Loucy (cell line): ENCODE measurements around the gene LCK.

Source experiments
- H2AFZ ChIP-seq: fragments of 200-600 bp; sonication (generic); 2 replicates; pipeline ENCODE4 v1.6.0; 2016; ENCODE audit warnings: antibody characterized with exemption, mild to moderate bottlenecking, low read length, moderate library complexity
- H3F3A ChIP-seq: fragments of 200-600 bp; 2 replicates; pipeline ENCODE4 v1.6.0; 2016; ENCODE audit warnings: antibody characterized with exemption, low read depth, mild to moderate bottlenecking
- H3K27me3 ChIP-seq: fragments of 200-600 bp; sonication (generic); 2 replicates; pipeline ENCODE4 v1.6.1; 2014; ENCODE audit warnings: low read length, mild to moderate bottlenecking; ENCODE audit not compliant: insufficient read depth, poor library complexity, severe bottlenecking
- H3K36me3 ChIP-seq: fragments of 200-600 bp; sonication (generic); 2 replicates; pipeline ENCODE4 v1.6.1; 2016; ENCODE audit warnings: low read length; ENCODE audit not compliant: insufficient read depth
- H3K4me1 ChIP-seq: fragments of 200-600 bp; sonication (generic); 2 replicates; pipeline ENCODE4 v1.5.1; 2014; ENCODE audit warnings: low read length, mild to moderate bottlenecking; ENCODE audit not compliant: insufficient read depth, poor library complexity, severe bottlenecking
- H3K4me2 ChIP-seq: fragments of 200-600 bp; sonication (generic); 2 replicates; pipeline ENCODE4 v1.6.0; 2014; ENCODE audit warnings: antibody characterized with exemption, low read length, low read depth, mild to moderate bottlenecking; ENCODE audit not compliant: poor library complexity, severe bottlenecking
- H3K4me3 ChIP-seq: fragments of 200-600 bp; sonication (generic); 2 replicates; pipeline ENCODE4 v1.5.1; 2014; ENCODE audit warnings: low read length, mild to moderate bottlenecking, mixed read lengths; ENCODE audit not compliant: poor library complexity, severe bottlenecking
- H3K79me2 ChIP-seq: fragments of 200-600 bp; sonication (generic); 2 replicates; pipeline ENCODE4 v1.6.1; 2014; ENCODE audit warnings: low read length; ENCODE audit not compliant: insufficient read depth
- H3K9ac ChIP-seq: fragments of 200-600 bp; sonication (generic); 2 replicates; pipeline ENCODE4 v1.6.0; 2014; ENCODE audit warnings: mild to moderate bottlenecking, low read depth, low read length, moderate library complexity; ENCODE audit not compliant: poor library complexity, severe bottlenecking
- H3K9me2 ChIP-seq: fragments of 200-600 bp; sonication (generic); replicated peaks from 2 replicates; pipeline ENCODE4 v1.6.1; 2016; ENCODE audit warnings: low read depth, low read length, mixed read lengths
- H3K9me3 ChIP-seq: fragments of 200-600 bp; sonication (generic); 2 replicates; pipeline ENCODE4 v1.6.1; 2014; ENCODE audit warnings: mild to moderate bottlenecking, antibody characterized with exemption, low read length, low read depth; ENCODE audit not compliant: insufficient read depth
- H4K20me1 ChIP-seq: fragments of 200-600 bp; sonication (generic); 2 replicates; pipeline ENCODE4 v1.6.0; 2014; ENCODE audit warnings: antibody characterized with exemption, low read length, mild to moderate bottlenecking; ENCODE audit not compliant: insufficient read depth, poor library complexity, severe bottlenecking
- EZH2phosphoT487 ChIP-seq: fragments of 200-600 bp; IDR thresholded peaks from 2 replicates; pipeline ENCODE4 v1.6.1; 2018; ENCODE audit warnings: antibody characterized with exemption, mild to moderate bottlenecking, moderate library complexity, borderline replicate concordance
- TF ChIP-seq, protein P1 (sequence below): fragments of 200-600 bp; sonication (generic); conservative IDR thresholded peaks from 2 replicates; pipeline ENCODE4 v1.5.1; 2014; ENCODE audit warnings: mild to moderate bottlenecking, antibody characterized with exemption, low read length

Gene LCK

DNA sequence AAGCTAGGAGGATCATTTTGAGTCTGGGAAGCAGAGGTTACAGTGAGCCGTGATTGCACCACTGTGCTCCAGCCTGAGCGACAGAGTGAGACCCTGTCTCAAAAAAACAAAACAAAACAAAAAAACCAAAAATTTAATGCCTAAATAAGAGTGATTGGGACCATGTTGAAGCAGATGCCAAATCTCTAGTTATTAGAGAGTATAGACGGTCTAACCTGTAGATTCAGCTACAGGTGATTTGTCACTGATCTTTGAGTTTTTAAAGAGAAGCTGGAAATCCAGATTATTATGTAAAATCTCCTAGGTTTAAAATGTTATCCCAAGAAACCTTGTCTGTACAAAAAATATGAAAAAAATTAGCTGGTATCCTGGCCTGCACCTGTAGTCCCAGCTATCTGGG is 52.3 kb downstream of the LCK start:
- Histone ChIP-seq H3K4me2 (no peak overlapping the region), H3K9me3 (no peaks in the 10 kb centered on the region), H3K9me2 (no peaks in the 10 kb centered on the region), H3K4me3 (no peak overlapping the region), H3K4me1 (peaks cover 6% of the 10 kb centered on the region), H3K36me3 (peaks cover 63% of the 10 kb centered on the region), H3K27me3 (no peaks in the 10 kb centered on the region), H4K20me1 (peaks cover 61% of the 10 kb centered on the region), H3K79me2 (peaks cover 98% of the 10 kb centered on the region), H3F3A (no peaks in the 10 kb centered on the region), H3K9ac (no peak overlapping the region), H2AFZ (no peak overlapping the region)
- TF ChIP-seq, protein P1, sequence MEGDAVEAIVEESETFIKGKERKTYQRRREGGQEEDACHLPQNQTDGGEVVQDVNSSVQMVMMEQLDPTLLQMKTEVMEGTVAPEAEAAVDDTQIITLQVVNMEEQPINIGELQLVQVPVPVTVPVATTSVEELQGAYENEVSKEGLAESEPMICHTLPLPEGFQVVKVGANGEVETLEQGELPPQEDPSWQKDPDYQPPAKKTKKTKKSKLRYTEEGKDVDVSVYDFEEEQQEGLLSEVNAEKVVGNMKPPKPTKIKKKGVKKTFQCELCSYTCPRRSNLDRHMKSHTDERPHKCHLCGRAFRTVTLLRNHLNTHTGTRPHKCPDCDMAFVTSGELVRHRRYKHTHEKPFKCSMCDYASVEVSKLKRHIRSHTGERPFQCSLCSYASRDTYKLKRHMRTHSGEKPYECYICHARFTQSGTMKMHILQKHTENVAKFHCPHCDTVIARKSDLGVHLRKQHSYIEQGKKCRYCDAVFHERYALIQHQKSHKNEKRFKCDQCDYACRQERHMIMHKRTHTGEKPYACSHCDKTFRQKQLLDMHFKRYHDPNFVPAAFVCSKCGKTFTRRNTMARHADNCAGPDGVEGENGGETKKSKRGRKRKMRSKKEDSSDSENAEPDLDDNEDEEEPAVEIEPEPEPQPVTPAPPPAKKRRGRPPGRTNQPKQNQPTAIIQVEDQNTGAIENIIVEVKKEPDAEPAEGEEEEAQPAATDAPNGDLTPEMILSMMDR: no peak
- TF ChIP-seq EZH2phosphoT487: no peak

DNA sequence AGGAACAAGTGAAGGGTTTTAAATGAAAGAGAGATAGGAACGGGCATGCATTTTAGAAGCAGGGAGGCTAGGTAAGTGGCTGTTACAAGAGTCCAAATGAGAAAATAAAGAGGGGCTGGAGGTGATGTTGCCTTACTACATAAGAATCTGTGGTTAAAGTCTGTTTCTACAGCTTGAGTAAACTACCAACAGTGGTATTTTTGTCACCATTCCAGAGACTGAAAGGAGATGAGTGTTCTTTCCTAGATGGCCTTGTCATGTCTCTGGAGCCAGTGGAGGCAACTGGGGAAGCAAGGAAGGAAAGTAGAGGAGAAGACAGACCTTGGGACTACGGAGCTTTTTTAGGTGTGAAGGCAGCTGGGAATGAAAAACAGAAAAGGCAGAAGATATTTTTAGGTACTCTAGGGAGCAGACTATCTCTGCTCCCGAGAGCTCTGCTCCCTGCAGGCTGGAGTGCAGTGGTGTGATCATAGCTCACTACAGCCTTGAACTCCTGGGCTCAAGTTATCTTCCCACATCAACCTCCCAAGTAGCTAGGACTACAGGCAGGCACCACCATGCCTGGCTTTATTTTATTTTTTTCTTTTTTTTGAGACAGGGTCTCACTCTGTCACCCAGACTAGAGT is 53.0 kb downstream of the LCK start:
- Histone ChIP-seq H3K9me2 (no peaks in the 10 kb centered on the region), H3K9ac (no peak overlapping the region), H3K4me3 (no peak overlapping the region), H4K20me1 (peaks cover 61% of the 10 kb centered on the region), H3K4me1 (peaks cover 9% of the 10 kb centered on the region), H2AFZ (no peak overlapping the region), H3K9me3 (no peaks in the 10 kb centered on the region), H3F3A (no peaks in the 10 kb centered on the region), H3K79me2 (peaks cover 98% of the 10 kb centered on the region), H3K4me2 (no peak overlapping the region), H3K36me3 (peaks cover 63% of the 10 kb centered on the region), H3K27me3 (no peaks in the 10 kb centered on the region)
- no peak for TF ChIP-seq EZH2phosphoT487
- TF ChIP-seq, protein P1: no peak

DNA sequence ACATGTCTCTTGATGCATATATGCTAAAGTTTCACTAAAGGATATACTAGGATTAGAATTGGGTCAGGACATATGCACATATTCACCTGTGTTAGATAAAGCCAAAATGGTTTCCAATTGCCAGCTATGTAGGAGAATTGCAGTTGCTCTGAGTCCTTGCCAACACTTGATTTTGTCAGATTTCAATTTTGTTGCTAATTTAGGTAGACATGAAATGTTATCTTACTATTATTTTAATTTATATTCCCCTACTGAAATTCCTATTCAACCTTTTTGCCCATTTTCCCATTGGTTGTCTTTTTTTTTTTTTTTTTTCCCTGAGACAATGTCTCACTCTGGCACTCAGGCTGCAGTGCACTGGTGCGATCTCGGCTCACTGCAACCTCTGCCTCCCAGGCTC is 54.2 kb downstream of the LCK start:
- TF ChIP-seq, protein P1: no peak
- no peak for TF ChIP-seq EZH2phosphoT487
- H3K36me3 ChIP-seq: peaks cover 71% of the 10 kb centered on the region

More for the DNA sequence above, 54.2 kb downstream of the LCK start:
- Histone ChIP-seq H3K79me2 (peaks cover 98% of the 10 kb centered on the region), H3K4me2 (no peak overlapping the region), H3K4me3 (no peak overlapping the region), H3K9me3 (no peaks in the 10 kb centered on the region), H3K27me3 (no peaks in the 10 kb centered on the region), H3F3A (no peaks in the 10 kb centered on the region), H3K9ac (no peak overlapping the region), H4K20me1 (peaks cover 64% of the 10 kb centered on the region), H3K4me1 (peaks cover 9% of the 10 kb centered on the region), H2AFZ (no peak overlapping the region), H3K9me2 (no peaks in the 10 kb centered on the region)
